ENCODE results near the gene CYP4F2.

DNA sequence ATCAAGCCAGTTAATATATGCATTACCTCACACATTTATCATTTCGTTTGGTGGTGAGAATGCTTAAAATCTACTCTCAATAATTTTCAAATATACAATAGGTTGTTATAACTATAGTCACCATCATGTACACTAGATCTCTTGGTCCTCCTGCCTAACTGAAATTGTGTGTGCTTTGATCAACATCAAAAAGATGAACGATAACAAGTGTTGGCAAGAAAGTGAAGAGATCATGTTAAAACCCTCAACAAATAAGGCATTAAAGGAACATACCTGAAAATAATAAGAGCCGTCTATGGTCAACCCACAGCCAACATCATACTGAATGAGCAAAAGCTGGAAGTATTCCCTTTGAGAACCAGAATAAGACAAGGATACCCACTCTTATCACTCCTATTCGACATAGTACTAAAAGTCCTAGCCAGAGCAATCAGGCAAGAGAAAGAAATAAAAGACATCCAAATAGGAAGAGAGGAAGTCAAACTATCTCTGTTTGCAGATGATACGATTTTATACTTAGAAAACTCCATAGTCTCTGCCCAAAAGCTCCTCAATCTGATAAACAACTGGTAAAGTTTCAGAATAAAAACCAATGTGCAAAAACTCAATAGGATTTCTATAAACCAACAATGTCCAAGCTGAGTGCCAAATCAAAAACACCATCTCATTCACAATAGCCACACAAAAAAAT lies 54.5 kb downstream of the CYP4F2 start:
- TF ChIP-seq, protein P1, sequence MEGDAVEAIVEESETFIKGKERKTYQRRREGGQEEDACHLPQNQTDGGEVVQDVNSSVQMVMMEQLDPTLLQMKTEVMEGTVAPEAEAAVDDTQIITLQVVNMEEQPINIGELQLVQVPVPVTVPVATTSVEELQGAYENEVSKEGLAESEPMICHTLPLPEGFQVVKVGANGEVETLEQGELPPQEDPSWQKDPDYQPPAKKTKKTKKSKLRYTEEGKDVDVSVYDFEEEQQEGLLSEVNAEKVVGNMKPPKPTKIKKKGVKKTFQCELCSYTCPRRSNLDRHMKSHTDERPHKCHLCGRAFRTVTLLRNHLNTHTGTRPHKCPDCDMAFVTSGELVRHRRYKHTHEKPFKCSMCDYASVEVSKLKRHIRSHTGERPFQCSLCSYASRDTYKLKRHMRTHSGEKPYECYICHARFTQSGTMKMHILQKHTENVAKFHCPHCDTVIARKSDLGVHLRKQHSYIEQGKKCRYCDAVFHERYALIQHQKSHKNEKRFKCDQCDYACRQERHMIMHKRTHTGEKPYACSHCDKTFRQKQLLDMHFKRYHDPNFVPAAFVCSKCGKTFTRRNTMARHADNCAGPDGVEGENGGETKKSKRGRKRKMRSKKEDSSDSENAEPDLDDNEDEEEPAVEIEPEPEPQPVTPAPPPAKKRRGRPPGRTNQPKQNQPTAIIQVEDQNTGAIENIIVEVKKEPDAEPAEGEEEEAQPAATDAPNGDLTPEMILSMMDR (IDR thresholded peaks at IDR 0.05), result no peak
- no peak for TF ChIP-seq EP300 (IDR thresholded peaks at IDR 0.05)
- no peak for TF ChIP-seq POLR2A (IDR thresholded peaks at IDR 0.05)

Data from tibial nerve (tissue), 4 donors.